ENCODE measurements around the gene CLEC4M.

The CLEC4M gene

GRCh38 chr19:7730286-7731217 is 32.5 kb upstream of the CLEC4M start:
- H3K4me1 ChIP-seq (ENCODE audit: control insufficient read depth, low read length) = no peaks in the 10 kb centered on the region
- no peaks in the 10 kb centered on the region for H3K9me3 ChIP-seq (ENCODE audit: control insufficient read depth, insufficient read depth, low read length)
- H4K20me1 ChIP-seq (ENCODE audit: control insufficient read depth, insufficient read depth, low read depth, low read length) = no peaks in the 10 kb centered on the region
- H3K27me3 ChIP-seq (ENCODE audit: control insufficient read depth, low read length) = peaks cover 15% of the 10 kb centered on the region; the same call in 1 of the 2 replicates
- no peak overlapping the region for H3K27ac ChIP-seq (ENCODE audit: low read depth, low read length)
- no peak for TF ChIP-seq EZH2phosphoT487 (IDR thresholded peaks at IDR 0.05; ENCODE audit: borderline replicate concordance, low read length)
- TF ChIP-seq CTCF (IDR thresholded peaks at IDR 0.05; ENCODE audit: low read depth, low read length, poor library complexity, severe bottlenecking) = no peak
- no peaks in the 10 kb centered on the region for H3F3A ChIP-seq (ENCODE audit: control insufficient read depth, insufficient read depth)
- no peaks in the 10 kb centered on the region for H3K79me2 ChIP-seq (ENCODE audit: control insufficient read depth, low read length)
- no peak overlapping the region for H3K4me3 ChIP-seq (ENCODE audit: low read length)
- no peaks in the 10 kb centered on the region for H3K9me2 ChIP-seq (replicated peaks; ENCODE audit: control insufficient read depth, low read length)
- no peak overlapping the region for H3K4me2 ChIP-seq (ENCODE audit: low read length)
- no peaks in the 10 kb centered on the region for H3K36me3 ChIP-seq (ENCODE audit: control insufficient read depth, low read length)

GRCh38 chr19:7731218-7731595 is 31.8 kb upstream of the CLEC4M start:
- Histone ChIP-seq H3K36me3 (ENCODE audit: control insufficient read depth, low read length) (no peaks in the 10 kb centered on the region), H3K9me2 (replicated peaks; ENCODE audit: control insufficient read depth, low read length) (no peaks in the 10 kb centered on the region)

GRCh38 chr19:7731615-7732014 is 31.4 kb upstream of the CLEC4M start:
- TF ChIP-seq CTCF (IDR thresholded peaks at IDR 0.05; ENCODE audit: low read depth, low read length, poor library complexity, severe bottlenecking) = no peak
- TF ChIP-seq EZH2phosphoT487 (IDR thresholded peaks at IDR 0.05; ENCODE audit: borderline replicate concordance, low read length) = no peak
- H3K4me3 ChIP-seq (ENCODE audit: low read length) = no peak overlapping the region
- no peaks in the 10 kb centered on the region for H3K79me2 ChIP-seq (ENCODE audit: control insufficient read depth, low read length)
- no peaks in the 10 kb centered on the region for H3F3A ChIP-seq (ENCODE audit: control insufficient read depth, insufficient read depth)
- H3K27me3 ChIP-seq (ENCODE audit: control insufficient read depth, low read length) = peaks cover 19% of the 10 kb centered on the region
- no peaks in the 10 kb centered on the region for H4K20me1 ChIP-seq (ENCODE audit: control insufficient read depth, insufficient read depth, low read depth, low read length)
- no peaks in the 10 kb centered on the region for H3K9me2 ChIP-seq (replicated peaks; ENCODE audit: control insufficient read depth, low read length)
- H3K4me1 ChIP-seq (ENCODE audit: control insufficient read depth, low read length) = no peaks in the 10 kb centered on the region
- no peak overlapping the region for H3K4me2 ChIP-seq (ENCODE audit: low read length)
- H3K9me3 ChIP-seq (ENCODE audit: control insufficient read depth, insufficient read depth, low read length) = no peaks in the 10 kb centered on the region
- H3K27ac ChIP-seq (ENCODE audit: low read depth, low read length) = no peak overlapping the region
- H3K36me3 ChIP-seq (ENCODE audit: control insufficient read depth, low read length) = no peaks in the 10 kb centered on the region

More at GRCh38 chr19:7731218-7731595, 31.8 kb upstream of the CLEC4M start:
- Histone ChIP-seq H3F3A (ENCODE audit: control insufficient read depth, insufficient read depth) (no peaks in the 10 kb centered on the region), H3K79me2 (ENCODE audit: control insufficient read depth, low read length) (no peaks in the 10 kb centered on the region), H4K20me1 (ENCODE audit: control insufficient read depth, insufficient read depth, low read depth, low read length) (no peaks in the 10 kb centered on the region), H3K27ac (ENCODE audit: low read depth, low read length) (no peak overlapping the region), H3K27me3 (ENCODE audit: control insufficient read depth, low read length) (peaks cover 19% of the 10 kb centered on the region), H3K4me2 (ENCODE audit: low read length) (no peak overlapping the region), H3K9me3 (ENCODE audit: control insufficient read depth, insufficient read depth, low read length) (no peaks in the 10 kb centered on the region), H3K4me3 (ENCODE audit: low read length) (no peak overlapping the region), H3K4me1 (ENCODE audit: control insufficient read depth, low read length) (no peaks in the 10 kb centered on the region)
- TF ChIP-seq CTCF (IDR thresholded peaks at IDR 0.05; ENCODE audit: low read depth, low read length, poor library complexity, severe bottlenecking) (no peak), EZH2phosphoT487 (IDR thresholded peaks at IDR 0.05; ENCODE audit: borderline replicate concordance, low read length) (no peak)

All from DOHH2 (cell line).